Endothelial cell of umbilical vein (primary cell): ENCODE data around the gene PTK6. TPM values are rescaled to one million over a fixed set of nuclear protein-coding genes. Genes with fewer than 3 reads are reported as not detected.

Experiments used
- BruUV-seq: library from RNA; stranded (reverse); fragments of 400-500 nt; replicated peaks from 2 replicates; lab custom pipeline; 2021; lab: Mats Ljungman, UMichigan
- CTCF ChIA-PET: fragments of 300-600, 350-600 bp; sonication (Branson Sonifier 250); formaldehyde crosslinking; loops from one replicate; lab custom pipeline; 2021; ENCODE audit warnings: antibody characterized with exemption, inconsistent platforms; lab: Charles Lee
- POLR2A ChIA-PET: fragments of 300-600, 350-600 bp; sonication (Branson Sonifier 250); formaldehyde crosslinking; loops from one replicate; lab custom pipeline; 2021; ENCODE audit warnings: antibody characterized with exemption, inconsistent platforms; lab: Charles Lee
- DNase-seq: peaks from one replicate; pipeline ENCODE4 v3.0.0-alpha.2; 2011; ENCODE audit warnings: low read depth, low spot score
- FAIRE-seq: peaks from 2 replicates; lab custom pipeline; 2011; peaks lifted over from hg19 to GRCh38; lab: Jason Lieb, UNC
- H2AFZ ChIP-seq: 2 replicates; pipeline ENCODE4 v1.6.0; 2012; ENCODE audit warnings: low read depth, low read length, control low read depth, inconsistent platforms
- H3K27ac ChIP-seq: 2 replicates; pipeline ENCODE4 v1.5.1; 2011; ENCODE audit warnings: low read depth, mild to moderate bottlenecking, control low read depth, low read length, moderate library complexity; ENCODE audit not compliant: insufficient read depth
- H3K27me3 ChIP-seq, 2 experiments: 2 replicates each; pipeline versions ENCODE4 v1.6.0 to v1.6.1; 2011; ENCODE audit warnings: low read length in 2 of 2, mixed read lengths in 1 of 2; ENCODE audit not compliant: control insufficient read depth in 2 of 2, insufficient read depth in 2 of 2
- H3K36me3 ChIP-seq, 2 experiments: 2 replicates in 1 of 2; 3 replicates in 1 of 2; pipeline ENCODE4 v1.5.1; 2011; ENCODE audit warnings: low read length in 2 of 2, mild to moderate bottlenecking in 1 of 2, moderate library complexity in 1 of 2; ENCODE audit not compliant: control insufficient read depth in 2 of 2, insufficient read depth in 2 of 2; ENCODE audit errors: extremely low read depth in 1 of 2
- H3K4me1 ChIP-seq: 3 replicates; pipeline ENCODE4 v1.5.1; 2011; ENCODE audit warnings: mild to moderate bottlenecking, low read length; ENCODE audit not compliant: control insufficient read depth, insufficient read depth; ENCODE audit errors: extremely low read depth
- H3K4me2 ChIP-seq: 2 replicates; pipeline ENCODE4 v1.6.1; 2011; ENCODE audit warnings: low read length, control low read depth, mixed read lengths; ENCODE audit not compliant: insufficient read depth
- H3K4me3 ChIP-seq, 3 experiments: fragments of 200-600 bp in 1 of 3; sonication (generic), shearing (Covaris generic) in 1 of 3; replicated peaks in 1 of 3; 2 replicates each; pipeline ENCODE4 v1.5.1; 2011 to 2016; ENCODE audit warnings: control low read depth in 3 of 3, low read length in 3 of 3, mild to moderate bottlenecking in 2 of 3, inconsistent platforms in 1 of 3, low read depth in 1 of 3, moderate library complexity in 1 of 3; ENCODE audit not compliant: insufficient read depth in 1 of 3
- H3K79me2 ChIP-seq: 2 replicates; pipeline ENCODE4 v1.6.0; 2012; ENCODE audit warnings: low read length, inconsistent platforms; ENCODE audit not compliant: control insufficient read depth, insufficient read depth
- H3K9ac ChIP-seq: replicated peaks from 2 replicates; pipeline ENCODE3; 2011; ENCODE audit warnings: low read length, control low read depth; ENCODE audit not compliant: insufficient read depth; ENCODE audit errors: extremely low read depth
- H3K9me1 ChIP-seq: replicated peaks from 3 replicates; pipeline ENCODE4 v1.6.0; 2011; ENCODE audit warnings: mild to moderate bottlenecking, low read length; ENCODE audit not compliant: control insufficient read depth, insufficient read depth; ENCODE audit errors: extremely low read depth
- H3K9me3 ChIP-seq: replicated peaks from 2 replicates; pipeline ENCODE4 v1.5.1; 2012; ENCODE audit warnings: low read length, inconsistent platforms; ENCODE audit not compliant: control insufficient read depth, insufficient read depth
- H4K20me1 ChIP-seq: replicated peaks from 2 replicates; pipeline ENCODE3; 2011; ENCODE audit warnings: mild to moderate bottlenecking, low read length; ENCODE audit not compliant: control insufficient read depth, insufficient read depth; ENCODE audit errors: extremely low read depth
- CTCF ChIP-seq, 2 donors: IDR thresholded peaks; 1 replicate in 1 of 2; 2 replicates in 1 of 2; pipeline ENCODE4 v1.5.1; 2011; ENCODE audit warnings: low read length in 2 of 2, mild to moderate bottlenecking in 2 of 2, moderate library complexity in 2 of 2, control low read depth in 1 of 2, inconsistent platforms in 1 of 2, low read depth in 1 of 2; ENCODE audit not compliant: insufficient read depth in 1 of 2; ENCODE audit errors: extremely low read depth in 1 of 2
- EZH2 ChIP-seq: IDR thresholded peaks from 2 replicates; pipeline ENCODE4 v1.6.1; 2012; ENCODE audit warnings: borderline replicate concordance, low read depth, mild to moderate bottlenecking, moderate library complexity, low read length, inconsistent platforms; ENCODE audit not compliant: severe bottlenecking
- GATA2 ChIP-seq: IDR thresholded peaks from 2 replicates; pipeline ENCODE4 v1.7.0; 2011; ENCODE audit warnings: low read depth, mild to moderate bottlenecking, moderate library complexity, mixed read lengths, low read length; ENCODE audit not compliant: insufficient read length, insufficient read depth
- JUN ChIP-seq: IDR thresholded peaks from 2 replicates; pipeline ENCODE4 v1.6.1; 2011; ENCODE audit warnings: borderline replicate concordance, low read depth; ENCODE audit not compliant: insufficient read length, insufficient read depth
- MAX ChIP-seq: IDR thresholded peaks from 2 replicates; pipeline ENCODE4 v1.6.1; 2011; ENCODE audit not compliant: insufficient read depth, insufficient read length
- MYC ChIP-seq: IDR thresholded peaks from one replicate; pipeline ENCODE4 v1.6.1; 2011; ENCODE audit warnings: mild to moderate bottlenecking, low read depth, low read length
- POLR2A ChIP-seq: IDR thresholded peaks from 2 replicates; pipeline ENCODE4 v1.6.1; 2012; ENCODE audit warnings: low read depth, mild to moderate bottlenecking, control low read depth, low read length
- POLR2AphosphoS5 ChIP-seq: IDR thresholded peaks from 2 replicates; pipeline ENCODE4 v1.6.1; 2012; ENCODE audit warnings: low read depth, mild to moderate bottlenecking, control low read depth, low read length, moderate library complexity; ENCODE audit not compliant: insufficient read depth
- dilution Hi-C: fragments of 300-500 bp; cut with MboI; formaldehyde crosslinking; loops from one replicate; pipeline ENCODE4 v1.15.0; 2019; ENCODE audit warnings: low sequenced_read_pairs; ENCODE audit not compliant: extremely low pct_ligation_motif_present
- intact Hi-C: fragments of 100-400 bp; cut with micrococcal nuclease; formaldehyde crosslinking; loops from one replicate; pipeline ENCODE4 v1.10.0; 2022
- polyA plus RNA-seq, 4 experiments: library from polyadenylated mRNA; depleted of rRNA in 3 of 4; stranded (reverse) in 3 of 4; unstranded in 1 of 4; fragments of >200 nt; gene quantifications; 2 replicates each; pipeline versions ENCODE4 v1.2.1 to v1.2.3, GENCODE V29; 2011 to 2012; ENCODE audit warnings: missing spikeins in 1 of 4
- total RNA-seq: library from RNA; stranded (reverse); gene quantifications from 2 replicates; pipeline ENCODE4 v1.2.3, GENCODE V29; 2021

PTK6 gene
- total and polyA plus RNA-seq, 2 donors (not counting 3 experiments of a cell fraction or from before 2014, with no cell fraction given): 0.18 TPM; not detected in 1

- no peak overlapping the region for H3K27ac ChIP-seq
- no peak overlapping the region for H3K4me3 ChIP-seq
- no peaks in the 10 kb centered on the region for H3K4me1 ChIP-seq
- FAIRE-seq: no peak
- ChIA-PET POLR2A (no interaction called here), CTCF (interaction anchor here (0.7 to 2.1 kb wide), 4 partner anchors 9 to 391 kb away, joined by 3 to 6 read pairs (median 3); partner anchors contain the start of gene HELZ2)
- no peaks in the 10 kb centered on the region for H3K27me3 ChIP-seq
- no peaks in the 10 kb centered on the region for H3K9me3 ChIP-seq
- H2AFZ ChIP-seq: no peak overlapping the region
- no TSS peak for BruUV-seq
- intact Hi-C loops: no loop called here
- H3K79me2 ChIP-seq: no peaks in the 10 kb centered on the region
- no peak for DNase-seq
- H3K4me2 ChIP-seq: no peak overlapping the region
- dilution Hi-C loops: no loop called here
- no peaks in the 10 kb centered on the region for H4K20me1 ChIP-seq
- H3K9ac ChIP-seq: no peak overlapping the region
- TF ChIP-seq JUN: no peak
- TF ChIP-seq MYC: no peak
- no peak for TF ChIP-seq POLR2A
- no peak for TF ChIP-seq MAX
- H3K9me1 ChIP-seq: no peaks in the 10 kb centered on the region
- H3K36me3 ChIP-seq: no peaks in the 10 kb centered on the region
Measured at GRCh38 chr20:63582382-63583063, 45.3 kb upstream of the PTK6 start.

DNA sequence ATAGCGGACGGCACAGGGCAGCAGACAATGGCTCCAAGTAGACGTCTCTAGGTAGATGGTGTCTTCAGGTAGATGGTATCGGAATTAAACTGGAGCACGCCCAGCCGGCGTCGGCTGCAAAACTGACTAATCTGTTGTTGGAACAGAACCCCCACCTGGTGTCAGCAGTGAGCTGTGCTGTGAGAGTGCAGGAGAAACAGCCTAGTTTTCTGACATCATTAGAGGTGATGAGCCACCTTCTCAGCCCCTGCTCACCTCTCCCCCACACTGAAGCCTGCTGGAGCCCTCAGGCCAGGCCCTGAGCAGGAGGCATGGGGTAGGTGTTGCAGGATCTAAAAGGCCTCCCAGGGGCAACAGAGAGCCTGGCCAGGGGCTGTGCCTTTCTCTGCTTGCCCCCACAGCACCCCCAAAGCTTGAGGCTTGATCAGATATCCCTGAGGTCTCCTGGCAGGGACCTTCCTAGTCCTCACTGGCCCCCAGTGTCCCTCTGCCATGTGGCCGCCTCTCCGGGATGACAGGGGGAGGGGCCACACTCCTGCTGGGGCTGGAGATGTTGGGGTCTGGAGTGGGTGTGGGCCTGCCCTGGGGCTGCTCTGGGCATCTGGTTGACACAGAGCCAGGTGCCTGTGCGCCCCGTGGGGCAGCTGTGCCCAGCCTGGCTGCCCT is 43.8 kb upstream of the PTK6 start:
- Histone ChIP-seq H3K4me2 (no peak overlapping the region), H3K27me3 (no peaks in the 10 kb centered on the region), H3K4me3 (no peak overlapping the region), H3K27ac (no peak overlapping the region), H4K20me1 (no peaks in the 10 kb centered on the region), H2AFZ (no peak overlapping the region), H3K9ac (no peak overlapping the region), H3K36me3 (no peaks in the 10 kb centered on the region), H3K9me1 (no peaks in the 10 kb centered on the region), H3K9me3 (no peaks in the 10 kb centered on the region), H3K79me2 (no peaks in the 10 kb centered on the region), H3K4me1 (no peaks in the 10 kb centered on the region)
- dilution Hi-C loops: no loop called here
- intact Hi-C loops: no loop called here
- TF ChIP-seq JUN (no peak), CTCF (IDR thresholded peaks at IDR 0.05; ENCODE audit: extremely low read depth in 1 of 2, insufficient read depth in 1 of 2, low read depth in 1 of 2, low read length in 2 of 2) (peak in 1 of 2 donors; percentile 34), MYC (no peak), MAX (no peak), POLR2A (no peak), POLR2AphosphoS5 (no peak), GATA2 (no peak), EZH2 (no peak)
- BruUV-seq: no TSS peak
- CTCF ChIA-PET: interaction anchor here (0.7 to 1.8 kb wide), 7 partner anchors 13 to 300 kb away, joined by 3 to 6 read pairs (median 3); no protein-coding TSS in a partner anchor
- POLR2A ChIA-PET: no interaction called here
- FAIRE-seq: no peak
- peak; percentile 28 for DNase-seq
